IPS-20b (cell line): ENCODE data around the gene CST5.

Experiments used
- H3K27ac ChIP-seq: one replicate; pipeline ENCODE4 v1.5.1; 2013; ENCODE audit warnings: low read length
- H3K27me3 ChIP-seq: 2 replicates; pipeline ENCODE4 v1.6.1; 2013; ENCODE audit warnings: mild to moderate bottlenecking, low read length, inconsistent platforms; ENCODE audit not compliant: insufficient read depth
- H3K36me3 ChIP-seq: 2 replicates; pipeline ENCODE4 v1.6.1; 2013; ENCODE audit warnings: low read depth, mild to moderate bottlenecking, inconsistent platforms, low read length, moderate library complexity; ENCODE audit not compliant: insufficient read depth
- H3K4me1 ChIP-seq: 2 replicates; pipeline ENCODE4 v1.6.1; 2013; ENCODE audit warnings: mild to moderate bottlenecking, control low read depth, inconsistent platforms, low read length, moderate library complexity; ENCODE audit not compliant: insufficient read depth
- H3K4me3 ChIP-seq: 2 replicates; pipeline ENCODE4 v1.5.1; 2013; ENCODE audit warnings: mild to moderate bottlenecking, low read length, inconsistent platforms
- H3K9ac ChIP-seq: 2 replicates; pipeline ENCODE4 v1.6.1; 2013; ENCODE audit warnings: low read depth, mild to moderate bottlenecking, inconsistent platforms, low read length, moderate library complexity
- H3K9me3 ChIP-seq: 2 replicates; pipeline ENCODE4 v1.6.1; 2013; ENCODE audit warnings: mild to moderate bottlenecking, low read depth, low read length, inconsistent platforms; ENCODE audit not compliant: insufficient read depth

Gene CST5, protein sequence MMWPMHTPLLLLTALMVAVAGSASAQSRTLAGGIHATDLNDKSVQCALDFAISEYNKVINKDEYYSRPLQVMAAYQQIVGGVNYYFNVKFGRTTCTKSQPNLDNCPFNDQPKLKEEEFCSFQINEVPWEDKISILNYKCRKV

DNA sequence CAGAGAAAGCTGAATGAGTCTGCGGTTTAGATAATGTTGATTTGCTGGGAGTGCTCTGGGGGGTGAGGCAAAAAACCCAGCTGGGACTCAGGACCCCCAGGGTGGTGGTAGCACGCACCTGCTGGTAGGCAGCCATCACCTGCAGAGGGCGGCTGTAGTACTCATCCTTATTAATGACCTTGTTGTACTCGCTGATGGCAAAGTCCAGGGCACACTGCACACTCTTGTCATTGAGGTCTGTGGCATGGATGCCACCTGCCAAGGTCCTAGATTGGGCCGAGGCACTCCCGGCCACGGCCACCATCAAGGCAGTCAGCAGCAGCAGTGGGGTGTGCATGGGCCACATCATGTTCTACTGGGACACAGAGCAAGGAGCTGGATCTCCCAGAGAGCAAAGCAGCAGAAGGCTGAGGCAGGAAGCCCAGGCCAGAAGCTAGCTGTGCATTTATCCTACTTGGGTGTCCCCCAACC is at the start of gene CST5:
Gene CST5 (minus strand): TSS at position 421 of the 471 bp plus-strand sequence. CDS start 72 bp downstream, at position 349.
- no peak within 1 kb of the TSS for H3K9ac ChIP-seq
- H3K4me3 ChIP-seq: no peak within 1 kb of the TSS
- H3K36me3 ChIP-seq: no peaks in the 10 kb centered on the region
- H3K9me3 ChIP-seq: no peaks in the 10 kb centered on the region
- no peaks in the 10 kb centered on the region for H3K4me1 ChIP-seq
- no peaks in the 10 kb centered on the region for H3K27me3 ChIP-seq
- no peak within 1 kb of the TSS for H3K27ac ChIP-seq

DNA sequence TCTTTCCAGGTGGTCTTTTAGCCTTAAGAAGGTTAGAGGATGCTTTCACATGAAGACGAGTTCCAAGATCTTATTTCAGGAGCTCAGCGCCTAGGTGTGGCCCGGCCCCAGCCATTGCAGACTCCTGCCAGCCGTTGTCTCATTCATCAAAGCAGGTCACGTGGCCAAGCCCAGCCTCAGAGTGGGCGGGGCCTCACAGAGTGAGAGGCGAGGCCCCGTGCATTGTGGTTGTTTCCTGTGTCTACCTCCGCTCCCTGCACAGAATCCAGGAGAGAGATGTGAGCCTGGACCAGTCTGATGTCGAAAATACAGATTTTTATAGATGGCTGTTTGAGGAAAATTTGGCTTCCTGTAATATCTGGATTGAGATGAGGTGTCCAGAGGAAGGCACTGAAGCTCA is 49.2 kb upstream of the CST5 start:
- Histone ChIP-seq H3K27me3 (no peaks in the 10 kb centered on the region), H3K9ac (no peak overlapping the region), H3K4me3 (no peak overlapping the region), H3K36me3 (no peaks in the 10 kb centered on the region), H3K9me3 (no peaks in the 10 kb centered on the region), H3K27ac (no peak overlapping the region), H3K4me1 (no peaks in the 10 kb centered on the region)

DNA sequence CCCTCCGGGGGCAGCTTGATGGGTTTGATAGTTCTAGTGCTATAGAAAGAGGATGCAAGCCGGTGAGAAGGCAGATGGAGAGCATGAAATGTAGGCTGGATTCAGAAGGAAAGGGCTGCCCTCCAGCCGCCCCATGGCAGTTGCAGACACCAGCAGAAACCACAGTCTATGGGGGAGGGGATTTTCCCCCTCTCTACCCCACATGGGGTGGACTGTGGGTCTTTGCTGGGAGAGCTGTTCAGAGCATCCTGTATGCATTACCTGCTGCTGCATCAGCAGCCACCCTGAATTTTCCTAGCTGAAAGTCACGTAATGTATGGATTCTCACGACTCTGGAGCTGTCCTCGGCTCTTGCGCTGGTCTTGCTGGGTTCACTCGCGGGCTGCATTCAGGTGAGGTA is 48.8 kb upstream of the CST5 start:
- Histone ChIP-seq H3K9me3 (no peaks in the 10 kb centered on the region), H3K27ac (no peak overlapping the region), H3K9ac (no peak overlapping the region), H3K4me3 (no peak overlapping the region), H3K36me3 (no peaks in the 10 kb centered on the region), H3K27me3 (no peaks in the 10 kb centered on the region), H3K4me1 (no peaks in the 10 kb centered on the region)

DNA sequence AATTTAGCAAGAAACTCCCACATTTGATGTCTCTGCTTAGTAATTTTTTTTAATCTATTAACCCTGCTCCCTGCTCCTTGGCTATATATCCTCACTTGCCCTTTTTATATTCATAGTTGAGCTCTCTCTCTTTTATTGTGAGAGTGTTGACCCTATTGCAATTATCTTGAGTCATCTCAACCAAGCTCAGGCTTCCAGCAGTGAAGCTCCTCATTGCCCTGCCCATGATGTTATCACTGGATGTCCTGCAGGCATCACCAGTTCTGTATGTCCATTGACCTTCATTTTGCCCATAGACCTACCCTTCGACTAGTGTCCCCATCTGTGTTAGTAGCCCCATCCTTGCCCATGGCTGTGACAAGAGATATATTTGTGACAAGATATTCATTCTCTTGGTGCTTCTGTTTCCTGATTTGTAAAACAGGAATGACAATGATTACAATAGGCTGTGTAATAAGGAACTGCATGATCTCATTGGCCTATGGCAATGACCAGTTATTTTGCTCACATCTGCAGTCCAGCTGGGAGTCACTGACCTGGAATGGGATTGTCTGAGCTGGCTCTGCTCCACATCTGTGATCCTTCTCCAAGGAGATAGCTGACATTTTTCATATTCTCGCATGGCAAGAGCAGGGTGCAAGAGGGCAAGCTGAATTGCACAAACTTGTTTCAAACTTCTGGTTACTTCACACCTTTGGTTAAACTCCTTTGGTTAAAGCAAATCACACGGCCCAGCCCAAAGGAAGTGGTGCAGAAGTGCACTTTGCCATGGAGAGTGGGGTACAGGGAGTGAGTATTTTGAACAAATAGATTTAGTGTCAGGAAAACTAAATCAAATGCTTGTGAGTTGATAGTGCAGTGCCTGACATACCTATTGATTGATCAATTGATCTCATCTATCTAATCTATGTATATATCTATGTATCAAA is 47.7 kb upstream of the CST5 start:
- Histone ChIP-seq H3K4me3 (no peak overlapping the region), H3K9ac (no peak overlapping the region), H3K9me3 (no peaks in the 10 kb centered on the region), H3K27ac (no peak overlapping the region), H3K4me1 (no peaks in the 10 kb centered on the region), H3K27me3 (no peaks in the 10 kb centered on the region), H3K36me3 (no peaks in the 10 kb centered on the region)

DNA sequence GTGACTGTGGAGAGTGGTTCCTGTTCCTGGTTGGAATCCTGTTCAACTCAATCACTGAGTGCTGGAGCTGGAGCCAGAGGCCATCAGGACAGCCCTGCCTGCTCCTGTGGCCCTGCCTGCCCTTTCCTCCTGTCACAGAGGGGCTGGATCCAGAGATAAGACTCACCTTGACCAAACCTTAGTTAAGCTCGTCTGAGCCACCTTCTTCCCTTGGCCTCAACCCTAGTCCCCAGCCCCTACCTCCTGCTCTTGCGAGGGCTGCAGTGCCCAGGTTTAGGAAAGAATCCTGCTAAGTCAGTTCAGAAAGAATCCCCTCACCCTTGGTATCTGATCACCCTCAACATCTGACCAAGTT is 47.0 kb upstream of the CST5 start:
- H3K36me3 ChIP-seq: no peaks in the 10 kb centered on the region
- H3K4me3 ChIP-seq: no peak overlapping the region
- H3K9ac ChIP-seq: no peak overlapping the region
- H3K9me3 ChIP-seq: no peaks in the 10 kb centered on the region
- H3K4me1 ChIP-seq: no peaks in the 10 kb centered on the region
- H3K27me3 ChIP-seq: no peaks in the 10 kb centered on the region
- H3K27ac ChIP-seq: no peak overlapping the region

DNA sequence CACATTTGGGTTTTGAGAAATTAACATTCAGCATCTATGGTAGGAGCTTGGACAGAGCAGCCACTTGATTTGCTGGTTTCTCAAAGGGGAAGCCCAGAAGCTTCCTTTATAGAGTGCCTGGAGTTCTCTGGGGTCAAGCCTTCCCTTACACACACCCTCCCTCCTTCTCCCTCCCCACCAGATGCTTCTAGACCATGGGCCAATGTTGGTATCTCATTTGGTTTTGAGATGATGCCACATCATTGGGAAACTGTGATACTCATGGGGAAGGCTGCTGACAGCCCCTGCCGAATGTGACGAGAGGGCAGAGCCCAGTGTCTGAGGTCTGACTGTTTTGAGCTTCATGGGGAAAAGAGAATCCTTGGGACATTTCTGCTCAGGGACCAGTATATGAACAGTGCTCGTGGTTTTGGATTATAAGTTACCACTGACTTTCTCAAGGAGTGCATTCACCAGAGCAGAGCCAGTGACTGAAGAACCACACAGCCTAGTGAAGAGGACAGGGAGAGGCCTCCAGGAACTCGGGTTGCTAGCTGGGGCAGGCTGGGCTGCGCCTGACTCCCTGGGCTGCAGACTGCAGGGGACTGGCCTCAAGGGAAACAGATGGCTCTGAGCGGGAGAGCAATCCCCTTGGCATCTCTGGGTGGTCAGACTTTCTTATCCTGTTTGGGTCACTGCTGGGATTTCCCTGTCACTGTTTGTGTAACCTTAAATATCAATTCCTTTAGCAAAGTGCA is 46.4 kb upstream of the CST5 start:
- no peak overlapping the region for H3K27ac ChIP-seq
- no peaks in the 10 kb centered on the region for H3K9me3 ChIP-seq
- no peak overlapping the region for H3K4me3 ChIP-seq
- H3K36me3 ChIP-seq: no peaks in the 10 kb centered on the region
- no peaks in the 10 kb centered on the region for H3K4me1 ChIP-seq
- no peaks in the 10 kb centered on the region for H3K27me3 ChIP-seq
- H3K9ac ChIP-seq: no peak overlapping the region

DNA sequence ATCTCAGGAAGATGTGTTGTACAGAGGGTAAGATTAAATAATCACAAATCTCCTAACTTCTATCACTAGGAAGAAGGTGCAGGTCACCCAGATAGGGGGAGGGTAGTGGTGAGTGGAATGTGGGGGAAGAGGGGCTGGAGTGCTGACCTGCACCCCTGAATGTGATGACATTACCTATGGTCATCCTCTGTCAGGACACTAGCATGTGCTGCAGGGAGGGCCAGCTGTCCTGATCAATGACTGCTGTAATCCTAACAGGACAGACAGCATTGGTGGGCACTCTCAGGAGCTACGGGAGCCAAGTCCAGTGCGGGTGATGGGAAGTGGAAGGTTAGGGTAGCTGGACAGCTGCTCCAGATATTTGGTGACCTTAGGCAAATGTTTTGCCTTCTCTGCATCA is 45.2 kb upstream of the CST5 start:
- Histone ChIP-seq H3K36me3 (no peaks in the 10 kb centered on the region), H3K9me3 (no peaks in the 10 kb centered on the region), H3K9ac (no peak overlapping the region), H3K4me3 (no peak overlapping the region), H3K27ac (no peak overlapping the region), H3K4me1 (no peaks in the 10 kb centered on the region), H3K27me3 (no peaks in the 10 kb centered on the region)

DNA sequence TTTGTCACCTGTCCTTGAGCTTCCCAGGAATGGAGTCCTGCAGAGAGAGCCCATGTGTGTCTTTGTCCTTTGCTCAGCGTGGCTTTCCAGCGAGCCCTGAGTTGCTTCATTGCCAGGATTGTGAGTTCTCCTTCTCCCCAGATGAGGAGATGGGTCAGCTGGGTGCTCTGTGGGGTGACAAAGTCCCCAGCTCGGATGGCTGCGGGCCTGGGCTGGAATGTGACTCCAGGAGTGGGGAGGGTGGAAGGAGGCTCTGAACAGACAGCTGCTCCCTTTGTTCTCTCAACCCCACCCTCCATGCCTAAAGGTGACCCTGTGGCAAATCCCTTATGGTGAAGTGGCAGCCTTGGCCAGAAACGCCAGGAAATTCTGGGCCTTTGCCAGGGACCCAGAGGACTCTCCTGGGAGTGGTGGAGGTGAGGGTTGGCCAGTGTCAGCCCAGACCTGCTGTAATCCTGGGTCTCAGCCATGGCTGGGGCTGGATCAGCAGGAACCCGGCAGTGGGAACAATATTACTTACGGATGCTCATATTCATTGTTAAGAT is 44.4 kb upstream of the CST5 start:
- H3K27me3 ChIP-seq: no peaks in the 10 kb centered on the region
- H3K4me1 ChIP-seq: no peaks in the 10 kb centered on the region
- no peak overlapping the region for H3K27ac ChIP-seq
- H3K9ac ChIP-seq: no peak overlapping the region
- H3K36me3 ChIP-seq: no peaks in the 10 kb centered on the region
- H3K9me3 ChIP-seq: no peaks in the 10 kb centered on the region
- H3K4me3 ChIP-seq: no peak overlapping the region

DNA sequence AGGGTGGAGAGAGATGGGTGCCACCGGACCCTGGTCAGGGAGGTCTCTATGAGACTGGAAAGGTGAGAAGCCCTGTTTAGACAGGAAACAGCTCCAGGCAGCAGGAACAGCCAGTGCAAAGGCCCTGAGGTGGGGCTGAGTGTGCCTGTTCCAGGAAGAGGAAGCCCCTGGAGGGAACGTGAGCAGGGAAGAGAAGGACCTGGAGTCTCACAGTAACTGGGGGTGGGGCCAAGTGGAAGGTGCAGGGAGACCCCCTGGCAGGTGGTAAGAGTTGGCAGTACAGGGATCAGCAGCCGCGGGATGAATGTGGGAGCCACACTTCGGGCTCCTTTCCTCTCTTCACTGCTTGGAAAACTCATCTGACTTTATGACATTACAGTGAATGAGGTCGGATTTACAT is 43.8 kb upstream of the CST5 start:
- Histone ChIP-seq H3K9ac (no peak overlapping the region), H3K36me3 (no peaks in the 10 kb centered on the region), H3K4me1 (no peaks in the 10 kb centered on the region), H3K27me3 (no peaks in the 10 kb centered on the region), H3K27ac (no peak overlapping the region), H3K9me3 (no peaks in the 10 kb centered on the region), H3K4me3 (no peak overlapping the region)

DNA sequence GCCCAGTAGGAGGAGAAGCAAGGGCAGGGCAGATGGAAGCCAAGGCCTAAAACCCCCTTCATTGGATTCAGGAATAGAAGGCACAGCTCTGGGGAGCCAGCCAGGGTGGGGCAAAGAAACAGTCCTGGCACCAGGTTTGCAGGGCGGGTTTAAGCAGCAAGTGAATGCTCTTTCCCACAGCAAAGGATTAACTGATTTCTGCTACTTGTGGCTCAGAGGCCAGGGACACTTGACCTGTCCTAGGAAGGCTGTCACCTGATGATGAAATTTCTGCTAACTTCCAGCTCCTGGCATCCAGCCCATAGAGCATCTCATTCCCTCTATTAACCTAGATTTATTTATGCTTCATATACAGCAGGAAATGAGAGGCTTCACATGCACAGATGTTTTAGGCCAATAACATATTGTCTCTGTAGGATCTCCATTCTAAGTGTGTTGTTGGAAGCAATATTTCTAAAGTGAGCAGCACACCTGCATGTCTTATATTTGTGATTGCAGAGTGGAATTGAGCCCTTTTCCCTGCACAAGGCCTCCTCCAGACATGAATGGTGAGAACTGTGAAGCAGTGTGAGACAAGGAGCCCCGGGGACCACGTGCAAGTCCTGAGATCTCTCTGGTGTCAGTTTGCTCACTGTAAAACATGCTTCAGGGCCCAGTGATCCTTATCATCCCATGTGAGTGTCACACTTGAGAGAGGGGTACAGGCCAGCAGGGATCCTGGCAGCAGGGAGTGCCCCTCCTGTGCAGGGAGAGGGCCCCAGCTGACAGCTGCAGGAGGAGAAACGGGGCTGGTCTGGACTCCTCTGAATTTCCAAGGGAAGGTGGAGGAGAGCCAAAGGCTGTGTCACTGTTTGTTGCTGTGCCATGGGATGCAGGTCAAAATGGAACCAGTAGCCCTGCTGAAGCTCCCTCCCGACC is 41.1 kb upstream of the CST5 start:
- no peaks in the 10 kb centered on the region for H3K36me3 ChIP-seq
- no peaks in the 10 kb centered on the region for H3K9me3 ChIP-seq
- H3K27me3 ChIP-seq: no peaks in the 10 kb centered on the region
- H3K9ac ChIP-seq: no peak overlapping the region
- H3K4me1 ChIP-seq: no peaks in the 10 kb centered on the region
- no peak overlapping the region for H3K27ac ChIP-seq
- H3K4me3 ChIP-seq: no peak overlapping the region

DNA sequence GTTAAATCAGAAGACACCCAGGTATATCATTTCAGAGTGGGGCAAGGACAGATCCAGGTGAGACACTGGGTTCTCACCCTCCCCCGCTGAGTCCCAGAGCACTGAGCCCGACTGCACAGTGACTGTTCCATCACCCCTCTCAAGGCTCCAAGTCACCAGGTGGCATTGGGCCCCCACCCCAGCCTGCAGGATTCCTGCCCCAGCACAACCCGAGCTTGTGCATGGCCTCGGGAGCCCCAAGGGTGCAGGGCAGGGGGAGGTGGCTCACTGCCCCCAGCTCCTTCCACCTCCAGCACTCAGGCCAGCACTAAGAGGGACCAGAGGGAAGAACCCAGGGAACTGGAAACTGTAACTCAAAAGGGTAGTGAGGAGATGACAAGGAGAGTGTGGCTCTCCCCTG is 39.3 kb upstream of the CST5 start:
- Histone ChIP-seq H3K27ac (no peak overlapping the region), H3K4me1 (no peaks in the 10 kb centered on the region), H3K4me3 (no peak overlapping the region), H3K9ac (no peak overlapping the region), H3K36me3 (no peaks in the 10 kb centered on the region), H3K27me3 (no peaks in the 10 kb centered on the region), H3K9me3 (no peaks in the 10 kb centered on the region)
